K562 (cell line): Measurements from ENCODE around the gene CCDC138. TPM values are rescaled to one million over a fixed set of nuclear protein-coding genes. Genes with fewer than 3 reads are reported as not detected.

Experiments
- CBX3 ChIP-seq, 2 experiments: IDR thresholded peaks; 1 replicate in 1 of 2; 2 replicates in 1 of 2; pipeline ENCODE4 v1.6.1; 2012; ENCODE audit warnings: inconsistent platforms in 2 of 2, low read length in 2 of 2, borderline replicate concordance in 1 of 2, control low read depth in 1 of 2
- FOXA1 ChIP-seq: fragments of 450-650 bp; IDR thresholded peaks from 2 replicates; pipeline ENCODE4 v1.6.1; 2016; ENCODE audit warnings: mild to moderate bottlenecking, borderline replicate concordance
- FOXK1 ChIP-seq: sonication (generic); formaldehyde crosslinking; IDR thresholded peaks from 2 replicates; pipeline ENCODE4 v1.8.0; 2022; ENCODE audit warnings: missing genetic modification reagents, mild to moderate bottlenecking, borderline replicate concordance
- IFI16 ChIP-seq: fragments of 250-450 bp; sonication (Bioruptor Pico); IDR thresholded peaks from 2 replicates; pipeline ENCODE4 v2.1.2; 2022; ENCODE audit warnings: mild to moderate bottlenecking, inconsistent platforms
- SMAD1 ChIP-seq: fragments of 150-350 bp; IDR thresholded peaks from 2 replicates; pipeline ENCODE4 v1.6.1; 2014; ENCODE audit warnings: low read length, low read depth; ENCODE audit not compliant: partially characterized antibody
- SRF ChIP-seq, 2 experiments: fragments of 250-450, 450-650 bp in 1 of 2; sonication (Bioruptor Pico) in 1 of 2; sonication (generic) in 1 of 2; formaldehyde crosslinking; IDR thresholded peaks; 2 replicates each; pipeline versions ENCODE4 v1.5.0 to v1.5.1; 2020 to 2022; ENCODE audit warnings: mild to moderate bottlenecking in 1 of 2, missing genetic modification reagents in 1 of 2
- STAG1 ChIP-seq: sonication (generic); formaldehyde crosslinking; IDR thresholded peaks from 2 replicates; pipeline ENCODE4 v1.5.0; 2020; ENCODE audit warnings: missing genetic modification reagents, borderline replicate concordance
- ZNF165 ChIP-seq: fragments of 250-450 bp; sonication (Bioruptor Pico); IDR thresholded peaks from 2 replicates; pipeline ENCODE4 v1.4.0; 2020; ENCODE audit warnings: borderline replicate concordance
- polyA plus RNA-seq, 8 experiments: library from polyadenylated mRNA; depleted of rRNA in 4 of 8; stranded (reverse) in 5 of 8; unstranded in 3 of 8; fragments of >200 nt; fragmentation: Nextera tagmentation in 2 of 8; fragmentation: Illumina TruSeq in 1 of 8; extraction: Ambion mirVana in 2 of 8; extraction: Trizol in 1 of 8; gene quantifications; 2 replicates each; pipeline versions ENCODE4 v1.2.1 to v1.2.3, GENCODE V29; 2011 to 2014; ENCODE audit warnings: inconsistent platforms in 1 of 8, missing spikeins in 1 of 8
- total RNA-seq, 7 experiments: library from RNA; depleted of rRNA in 6 of 7; stranded (reverse); fragments of >200 nt in 6 of 7; fragmentation: Illumina TruSeq in 2 of 7; extraction: Trizol in 2 of 7; gene quantifications; 2 replicates each; pipeline versions ENCODE4 v1.2.1 to v1.2.3, GENCODE V29; 2011 to 2021; ENCODE audit warnings: low replicate concordance in 1 of 7
- TF ChIP-seq, protein P1 (sequence below): fragments of 450-650 bp; conservative IDR thresholded peaks from 2 replicates; pipeline ENCODE4 v1.6.1; 2016; ENCODE audit warnings: missing genetic modification characterization, low read depth, mild to moderate bottlenecking, missing compliant biosample characterization, moderate library complexity
- TF ChIP-seq, protein P2 (sequence below): sonication (generic); formaldehyde crosslinking; IDR thresholded peaks from 2 replicates; pipeline ENCODE4 v1.8.0; 2022; ENCODE audit warnings: mild to moderate bottlenecking, missing genetic modification reagents

CCDC138 gene
- total and polyA plus RNA-seq, 9 of the 15 experiments (the other 6 are each of a cell fraction or from before 2014, with no cell fraction given), result 17.5 to 44.6 (median 26.7) TPM

DNA sequence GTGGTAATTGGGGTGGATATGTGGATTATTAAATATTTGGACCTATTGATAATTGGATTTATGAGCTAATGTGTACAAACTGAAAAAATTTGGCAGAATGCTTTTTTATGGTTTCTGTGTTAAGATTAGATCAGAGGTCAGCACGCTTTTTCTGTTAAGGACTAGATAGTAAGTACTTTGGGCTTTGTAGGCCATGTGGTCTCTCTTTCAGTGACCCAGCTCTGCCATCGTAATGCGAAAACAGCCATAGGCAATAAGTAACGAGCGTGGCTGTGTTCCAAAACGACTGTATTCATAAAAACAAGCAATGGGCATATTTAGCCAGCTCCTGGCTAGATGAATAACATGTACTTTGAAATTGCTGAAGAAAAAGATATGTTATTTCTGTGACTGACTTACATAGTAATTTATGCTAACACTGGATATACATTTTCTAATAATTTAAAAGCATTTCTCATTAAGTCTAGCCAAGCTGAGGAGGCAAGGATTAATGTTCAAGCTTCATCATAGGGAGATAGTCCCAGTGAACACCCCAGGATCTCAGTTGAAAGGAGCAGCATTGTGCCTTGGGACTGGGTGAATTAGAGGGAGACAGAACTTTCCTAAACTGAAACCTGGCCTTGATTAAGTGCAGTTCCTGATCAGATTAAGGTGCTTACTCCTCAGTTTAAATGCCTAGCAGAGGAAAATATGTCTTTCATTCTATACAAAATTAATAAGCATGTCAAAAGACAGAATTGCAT, 20.0 kb downstream of the CCDC138 start (continued):
- TF ChIP-seq STAG1 (CRISPR knock-in tag) (no peak), ZNF165 (CRISPR knock-in tag) (no peak), FOXA1 (no peak), CBX3 (IDR thresholded peaks at IDR 0.05; ENCODE audit: borderline replicate concordance in 1 of 2, low read length in 2 of 2) (no peak), FOXK1 (CRISPR knock-in tag) (no peak), SMAD1 (no peak), IFI16 (CRISPR knock-in tag) (no peak), SRF (CRISPR knock-in tag; IDR thresholded peaks at IDR 0.05) (no peak)
- TF ChIP-seq, protein P1, sequence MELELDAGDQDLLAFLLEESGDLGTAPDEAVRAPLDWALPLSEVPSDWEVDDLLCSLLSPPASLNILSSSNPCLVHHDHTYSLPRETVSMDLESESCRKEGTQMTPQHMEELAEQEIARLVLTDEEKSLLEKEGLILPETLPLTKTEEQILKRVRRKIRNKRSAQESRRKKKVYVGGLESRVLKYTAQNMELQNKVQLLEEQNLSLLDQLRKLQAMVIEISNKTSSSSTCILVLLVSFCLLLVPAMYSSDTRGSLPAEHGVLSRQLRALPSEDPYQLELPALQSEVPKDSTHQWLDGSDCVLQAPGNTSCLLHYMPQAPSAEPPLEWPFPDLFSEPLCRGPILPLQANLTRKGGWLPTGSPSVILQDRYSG (tag), result no peak
- TF ChIP-seq, protein P2, sequence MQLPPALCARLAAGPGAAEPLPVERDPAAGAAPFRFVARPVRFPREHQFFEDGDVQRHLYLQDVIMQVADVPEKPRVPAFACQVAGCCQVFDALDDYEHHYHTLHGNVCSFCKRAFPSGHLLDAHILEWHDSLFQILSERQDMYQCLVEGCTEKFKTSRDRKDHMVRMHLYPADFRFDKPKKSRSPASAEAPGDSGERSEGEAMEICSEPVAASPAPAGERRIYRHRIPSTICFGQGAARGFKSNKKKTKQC (CRISPR knock-in tag), result no peak
